B cell (primary cell): ENCODE data around the gene KIAA1586. TPM values are rescaled to one million over a fixed set of nuclear protein-coding genes. Genes with fewer than 3 reads are reported as not detected.
A peak's percentile ranks its signal among the peaks of the same experiment; 100 is the strongest.

Experiments
- ATAC-seq: fragments of 200-7000 bp; cut with Tn5 transposase; one replicate; pipeline ENCODE4 v1.10.0; 2021; ENCODE audit warnings: low read depth, mild to moderate bottlenecking, moderate number of reproducible peaks, moderate library complexity
- CTCF ChIA-PET: fragments of 350-600 bp; sonication (Branson Sonifier 250); formaldehyde crosslinking; loops from one replicate; lab custom pipeline; 2021; ENCODE audit warnings: antibody characterized with exemption, inconsistent platforms; lab: Charles Lee
- POLR2A ChIA-PET: fragments of 350-600 bp; sonication (Branson Sonifier 250); formaldehyde crosslinking; loops from one replicate; lab custom pipeline; 2021; ENCODE audit warnings: antibody characterized with exemption; lab: Charles Lee
- DNase-seq: peaks from one replicate; pipeline ENCODE4 v3.0.0; 2013
- H2AFZ ChIP-seq: 2 replicates; pipeline ENCODE4 v1.6.1; 2012; ENCODE audit warnings: mild to moderate bottlenecking, low read depth, low read length; ENCODE audit not compliant: insufficient read depth, poor library complexity, severe bottlenecking
- H3K27ac ChIP-seq, 2 donors: 1 replicate in 1 of 2; 2 replicates in 1 of 2; pipeline ENCODE4 v1.5.1; 2012 to 2013; ENCODE audit warnings: low read length in 2 of 2, mild to moderate bottlenecking in 2 of 2, moderate library complexity in 1 of 2
- H3K27me3 ChIP-seq, 4 experiments: fragments of 200-600 bp in 1 of 4; sonication (generic) in 1 of 4; replicated peaks in 1 of 4; 1 replicate in 2 of 4; 2 replicates in 2 of 4; pipeline versions ENCODE4 v1.6.1 to v1.7.0; 2013 to 2016; ENCODE audit warnings: low read length in 3 of 4, mild to moderate bottlenecking in 2 of 4, mixed read lengths in 1 of 4, moderate library complexity in 1 of 4; ENCODE audit not compliant: insufficient read depth in 4 of 4, control insufficient read depth in 3 of 4; ENCODE audit errors: control extremely low read depth in 1 of 4
- H3K36me3 ChIP-seq, 2 experiments: replicated peaks in 1 of 2; 1 replicate in 1 of 2; 2 replicates in 1 of 2; pipeline versions ENCODE4 v1.6.1 to v1.7.1; 2013; ENCODE audit warnings: low read length in 1 of 2; ENCODE audit not compliant: insufficient read depth in 2 of 2, control insufficient read depth in 1 of 2; ENCODE audit errors: control extremely low read depth in 1 of 2, extremely low read depth in 1 of 2
- H3K4me1 ChIP-seq, 2 donors: fragments of 200-600 bp in 1 of 2; sonication (generic) in 1 of 2; 1 replicate in 1 of 2; 2 replicates in 1 of 2; pipeline versions ENCODE4 v1.5.1 to v1.6.1; 2013 to 2017; ENCODE audit warnings: low read length in 2 of 2; ENCODE audit not compliant: control insufficient read depth in 2 of 2, insufficient read depth in 2 of 2
- H3K4me2 ChIP-seq: replicated peaks from 2 replicates; pipeline ENCODE3; 2012; ENCODE audit warnings: mild to moderate bottlenecking, low read depth, low read length; ENCODE audit not compliant: poor library complexity, severe bottlenecking
- H3K4me3 ChIP-seq, 5 experiments: fragments of 200-600 bp in 1 of 5; sonication (generic) in 1 of 5; 1 replicate in 3 of 5; 2 replicates in 2 of 5; pipeline versions ENCODE4 v1.5.1 to v1.7.0; 2011 to 2016; ENCODE audit warnings: low read length in 4 of 5, mild to moderate bottlenecking in 4 of 5, low read depth in 2 of 5, control low read depth in 1 of 5, moderate library complexity in 1 of 5; ENCODE audit not compliant: insufficient read depth in 1 of 5; ENCODE audit errors: control extremely low read depth in 1 of 5, extremely low read depth in 1 of 5
- H3K79me2 ChIP-seq: fragments of 200-600 bp; sonication (generic); one replicate; pipeline ENCODE4 v1.6.0; 2016; ENCODE audit warnings: low read length; ENCODE audit not compliant: control insufficient read depth, insufficient read depth
- H3K9ac ChIP-seq: fragments of 200-600 bp; sonication (generic); 2 replicates; pipeline ENCODE4 v1.6.1; 2017; ENCODE audit warnings: mild to moderate bottlenecking, low read length, moderate library complexity
- H3K9me3 ChIP-seq, 3 donors: one replicate each; pipeline versions ENCODE4 v1.6.1 to v1.7.1; 2013; ENCODE audit warnings: low read length in 2 of 3; ENCODE audit not compliant: control insufficient read depth in 2 of 3, insufficient read depth in 1 of 3; ENCODE audit errors: control extremely low read depth in 1 of 3
- H4K20me1 ChIP-seq: 2 replicates; pipeline ENCODE4 v1.6.0; 2012; ENCODE audit warnings: mild to moderate bottlenecking, low read length; ENCODE audit not compliant: insufficient read depth, control insufficient read depth, poor library complexity, severe bottlenecking
- H3K27ac Mint-ChIP-seq: one replicate; pipeline ENCODE4 v1.8.0; 2021; ENCODE audit warnings: mixed read lengths
- H3K27me3 Mint-ChIP-seq: one replicate; pipeline ENCODE4 v1.8.0; 2021; ENCODE audit warnings: mixed read lengths
- H3K4me1 Mint-ChIP-seq: one replicate; pipeline ENCODE4 v1.8.0; 2021; ENCODE audit warnings: mixed read lengths
- H3K4me3 Mint-ChIP-seq: one replicate; pipeline ENCODE4 v1.8.0; 2021; ENCODE audit warnings: mixed read lengths
- H3K9me3 Mint-ChIP-seq: one replicate; pipeline ENCODE4 v1.8.0; 2022; ENCODE audit warnings: mixed read lengths; ENCODE audit not compliant: insufficient read depth
- CTCF ChIP-seq: fragments of 200-600 bp; IDR thresholded peaks from one replicate; pipeline ENCODE4 v1.8.0; 2022; ENCODE audit warnings: antibody characterized with exemption, mild to moderate bottlenecking
- EZH2 ChIP-seq: IDR thresholded peaks from 2 replicates; pipeline ENCODE4 v1.6.1; 2012; ENCODE audit warnings: borderline replicate concordance, low read depth, mild to moderate bottlenecking, moderate library complexity, low read length; ENCODE audit not compliant: insufficient read depth, poor library complexity, severe bottlenecking
- WGBS: methylation state at CpG from one replicate; pipeline ENCODE4 v1.1.5; 2013; ENCODE audit warnings: missing lambda C conversion rate; ENCODE audit not compliant: insufficient coverage; 5-methylcytosine and 5-hydroxymethylcytosine counted together
- intact Hi-C: fragments of 100-400 bp; cut with micrococcal nuclease; formaldehyde crosslinking; loops from one replicate; pipeline ENCODE4 v1.10.0; 2022
- polyA plus RNA-seq: library from polyadenylated mRNA; depleted of rRNA; stranded (reverse); fragments of >200 nt; gene quantifications from 2 replicates; pipeline ENCODE4 v1.2.3, GENCODE V29; 2012
- total RNA-seq, 2 donors: library from RNA; stranded (reverse); fragments of 120-200 nt in 1 of 2; gene quantifications; 1 replicate in 1 of 2; 2 replicates in 1 of 2; pipeline versions ENCODE4 v1.2.3 to v1.2.4, GENCODE V29; 2013 to 2022

Gene KIAA1586
- total and polyA plus RNA-seq, 2 donors (not counting 1 experiment from before 2014, with no cell fraction given): 1.2 to 16.3 TPM

GRCh38 chr6:57021086-57021720 is 25.3 kb upstream of the KIAA1586 start:
- Histone ChIP-seq H3K9ac (no peak overlapping the region), H3K4me3 (no peak overlapping the region), H3K9me3 (peaks cover 5 to 10% (median 6%) of the 10 kb centered on the region in 3 donors), H3K4me2 (no peak overlapping the region), H3K4me1 (no peaks in the 10 kb centered on the region), H3K27ac (no peak overlapping the region), H3K27me3 (no peaks in the 10 kb centered on the region), H2AFZ (no peak overlapping the region), H3K79me2 (no peaks in the 10 kb centered on the region), H3K36me3 (no peaks in the 10 kb centered on the region), H4K20me1 (no peaks in the 10 kb centered on the region)
- H3K27me3 Mint-ChIP-seq: peaks cover 10% of the 10 kb centered on the region
- no peak overlapping the region for H3K27ac Mint-ChIP-seq
- no peak overlapping the region for H3K4me3 Mint-ChIP-seq
- intact Hi-C loops: loop anchor here (10.0 kb wide), 1 partner anchor 116 kb away; no protein-coding TSS in a partner anchor
- no CpG with 5 or more reads among the region's 1 CpG for WGBS
- ATAC-seq: peak; percentile 41
- ChIA-PET POLR2A (no interaction called here), CTCF (interaction anchor here (0.7 to 1.6 kb wide), 7 partner anchors 10 to 1072 kb away, joined by 3 to 4 read pairs (median 3); no protein-coding TSS in a partner anchor)
- H3K9me3 Mint-ChIP-seq: peaks cover 19% of the 10 kb centered on the region
- DNase-seq: peak; percentile 37
- H3K4me1 Mint-ChIP-seq: no peaks in the 10 kb centered on the region
- TF ChIP-seq EZH2: no peak
- peak; percentile 76 for TF ChIP-seq CTCF

GRCh38 chr6:57024321-57024720 is 22.2 kb upstream of the KIAA1586 start:
- H3K4me1 ChIP-seq: no peaks in the 10 kb centered on the region
- ATAC-seq (no peak), DNase-seq (no peak)
- CTCF ChIA-PET: no interaction called here
- H3K27me3 ChIP-seq: peaks cover 0 to 4% (median 0%) of the 10 kb centered on the region in 4 experiments
- Mint-ChIP-seq H3K27me3 (peaks cover 21% of the 10 kb centered on the region), H3K9me3 (peaks cover 19% of the 10 kb centered on the region), H3K27ac (no peak overlapping the region), H3K4me3 (no peak overlapping the region), H3K4me1 (no peaks in the 10 kb centered on the region)
- no peak overlapping the region for H2AFZ ChIP-seq
- intact Hi-C loops: loop anchor here (10.0 kb wide), 1 partner anchor 120 kb away; no protein-coding TSS in a partner anchor
- POLR2A ChIA-PET: no interaction called here
- H3K36me3 ChIP-seq: no peaks in the 10 kb centered on the region
- H3K4me3 ChIP-seq: no peak overlapping the region
- H3K9me3 ChIP-seq: peaks cover 5 to 10% (median 6%) of the 10 kb centered on the region in 3 donors
- H3K4me2 ChIP-seq: no peak overlapping the region
- 93% methylated on average over 2 of the region's 2 CpGs for WGBS
- no peak for TF ChIP-seq EZH2
- TF ChIP-seq CTCF: no peak
- no peaks in the 10 kb centered on the region for H4K20me1 ChIP-seq
- H3K79me2 ChIP-seq: no peaks in the 10 kb centered on the region
- H3K27ac ChIP-seq: no peak overlapping the region
- no peak overlapping the region for H3K9ac ChIP-seq
